Measurements from ENCODE around the gene IFNAR2. TPM values are rescaled to one million over a fixed set of nuclear protein-coding genes. Genes with fewer than 3 reads are reported as not detected.

Gene IFNAR2
- polyA plus RNA-seq, 1 experiment: 10.3 TPM

DNA sequence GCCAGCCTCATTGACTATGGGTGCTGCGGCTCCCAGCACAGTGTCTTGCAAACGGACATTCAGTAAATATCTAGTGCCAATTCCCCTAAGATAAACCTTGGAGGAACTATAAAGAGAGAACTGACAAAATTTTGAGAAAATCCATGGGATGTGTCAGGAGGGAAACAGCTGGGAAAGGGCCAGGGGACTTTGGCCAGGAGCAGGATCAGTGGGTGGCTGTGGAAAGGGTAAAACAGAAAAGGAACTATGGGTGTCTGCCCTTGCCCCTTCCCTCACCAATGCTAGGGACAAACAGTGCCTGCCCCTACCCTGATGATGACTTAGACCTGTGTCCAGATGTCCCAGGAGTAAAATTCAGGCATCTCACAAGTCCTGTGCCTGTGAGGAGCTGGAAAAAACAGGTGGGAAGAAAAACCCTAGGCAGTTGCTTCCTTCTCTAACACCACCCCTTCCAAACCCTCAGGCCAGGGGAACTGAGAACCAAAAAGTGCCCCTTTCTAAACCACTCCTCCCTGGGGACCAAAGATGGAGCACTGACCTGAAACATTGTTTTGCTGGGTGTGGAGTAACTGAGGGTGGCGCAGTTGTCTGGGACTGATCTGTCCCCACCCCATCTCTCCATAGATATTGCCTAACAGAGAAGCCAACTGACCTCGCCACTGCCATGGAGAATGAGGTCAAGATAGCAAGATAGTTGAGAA, 22.1 kb upstream of the IFNAR2 start:
- ChIA-PET POLR2A (no interaction called here), CTCF (interaction anchor here (1.2 kb wide), 1 partner anchor 11 kb away, joined by 3 read pairs; no protein-coding TSS in a partner anchor)
- H3K4me3 ChIP-seq (ENCODE audit: low read depth, low read length): no peak overlapping the region
- no peak for TF ChIP-seq CTCF (IDR thresholded peaks at IDR 0.05; ENCODE audit: insufficient read depth, low read depth, low read length)
- no peaks in the 10 kb centered on the region for H3K36me3 ChIP-seq (ENCODE audit: control insufficient read depth, insufficient read depth, low read length)
- DNase-seq (ENCODE audit: low read depth): no peak
- peaks cover 5% of the 10 kb centered on the region; the same call in 1 of the 2 replicates for H3K27me3 ChIP-seq (ENCODE audit: control insufficient read depth, insufficient read depth, low read length)

DNA sequence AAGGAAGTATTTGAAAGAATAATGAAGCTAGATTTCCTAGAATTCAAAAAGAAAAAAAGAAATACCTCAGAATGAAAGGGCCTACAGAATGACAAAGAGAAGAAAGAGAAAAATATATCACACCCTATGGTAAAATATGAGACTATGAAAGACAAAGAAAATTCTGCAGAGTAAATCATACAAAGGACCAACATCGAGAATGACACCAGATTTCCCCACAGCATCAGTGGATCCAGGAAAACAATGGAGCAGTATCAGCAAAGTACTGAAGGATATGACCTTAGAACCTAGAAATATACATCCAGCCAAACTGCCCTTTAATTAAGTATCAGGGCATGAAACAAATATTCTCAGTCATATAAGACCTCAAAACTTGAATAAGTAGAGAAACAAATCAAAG, 21.2 kb upstream of the IFNAR2 start:
- DNase-seq (ENCODE audit: low read depth): no peak
- TF ChIP-seq CTCF (IDR thresholded peaks at IDR 0.05; ENCODE audit: insufficient read depth, low read depth, low read length): no peak
- ChIA-PET CTCF (interaction anchor here (1.2 kb wide), 1 partner anchor 12 kb away, joined by 3 read pairs; no protein-coding TSS in a partner anchor), POLR2A (no interaction called here)
- H3K36me3 ChIP-seq (ENCODE audit: control insufficient read depth, insufficient read depth, low read length): no peaks in the 10 kb centered on the region
- H3K4me3 ChIP-seq (ENCODE audit: low read depth, low read length): no peak overlapping the region
- peaks cover 5% of the 10 kb centered on the region; the same call in 1 of the 2 replicates for H3K27me3 ChIP-seq (ENCODE audit: control insufficient read depth, insufficient read depth, low read length)

DNA sequence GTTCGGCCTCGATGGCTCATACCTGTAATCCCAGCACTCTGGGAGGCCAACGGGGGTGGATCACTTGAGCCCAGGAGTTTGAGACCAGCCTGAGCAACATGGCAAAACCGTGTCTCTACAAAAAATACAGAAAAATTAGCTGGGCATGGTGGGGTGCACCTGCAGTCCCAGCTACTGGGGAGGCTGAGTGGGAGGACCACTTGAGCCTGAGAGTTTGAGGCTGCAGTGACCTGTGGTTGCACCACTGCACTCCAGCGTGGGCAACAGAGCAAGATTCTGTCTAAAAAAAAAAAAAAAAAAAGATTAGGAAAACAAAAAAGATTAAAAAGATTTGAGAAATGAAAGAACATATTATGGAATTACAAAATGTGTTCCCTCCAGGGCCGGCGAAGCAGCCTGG, 18.4 kb upstream of the IFNAR2 start:
- no peak overlapping the region for H3K4me3 ChIP-seq (ENCODE audit: low read depth, low read length)
- TF ChIP-seq CTCF (IDR thresholded peaks at IDR 0.05; ENCODE audit: insufficient read depth, low read depth, low read length): no peak
- ChIA-PET CTCF (interaction anchor here (0.7 kb wide), 1 partner anchor 187 kb away, joined by 3 read pairs; no protein-coding TSS in a partner anchor), POLR2A (no interaction called here)
- peaks cover 5% of the 10 kb centered on the region; the same call in 1 of the 2 replicates for H3K27me3 ChIP-seq (ENCODE audit: control insufficient read depth, insufficient read depth, low read length)
- no peak for DNase-seq (ENCODE audit: low read depth)
- H3K36me3 ChIP-seq (ENCODE audit: control insufficient read depth, insufficient read depth, low read length): no peaks in the 10 kb centered on the region

GRCh38 chr21:33211732-33212131, 18.0 kb upstream of the IFNAR2 start:
- no peak for DNase-seq (ENCODE audit: low read depth)
- peaks cover 5% of the 10 kb centered on the region; the same call in 1 of the 2 replicates for H3K27me3 ChIP-seq (ENCODE audit: control insufficient read depth, insufficient read depth, low read length)
- TF ChIP-seq CTCF (IDR thresholded peaks at IDR 0.05; ENCODE audit: insufficient read depth, low read depth, low read length): no peak
- ChIA-PET CTCF (interaction anchor here (0.7 kb wide), 1 partner anchor 187 kb away, joined by 3 read pairs; no protein-coding TSS in a partner anchor), POLR2A (no interaction called here)
- H3K36me3 ChIP-seq (ENCODE audit: control insufficient read depth, insufficient read depth, low read length): no peaks in the 10 kb centered on the region
- H3K4me3 ChIP-seq (ENCODE audit: low read depth, low read length): no peak overlapping the region

DNA sequence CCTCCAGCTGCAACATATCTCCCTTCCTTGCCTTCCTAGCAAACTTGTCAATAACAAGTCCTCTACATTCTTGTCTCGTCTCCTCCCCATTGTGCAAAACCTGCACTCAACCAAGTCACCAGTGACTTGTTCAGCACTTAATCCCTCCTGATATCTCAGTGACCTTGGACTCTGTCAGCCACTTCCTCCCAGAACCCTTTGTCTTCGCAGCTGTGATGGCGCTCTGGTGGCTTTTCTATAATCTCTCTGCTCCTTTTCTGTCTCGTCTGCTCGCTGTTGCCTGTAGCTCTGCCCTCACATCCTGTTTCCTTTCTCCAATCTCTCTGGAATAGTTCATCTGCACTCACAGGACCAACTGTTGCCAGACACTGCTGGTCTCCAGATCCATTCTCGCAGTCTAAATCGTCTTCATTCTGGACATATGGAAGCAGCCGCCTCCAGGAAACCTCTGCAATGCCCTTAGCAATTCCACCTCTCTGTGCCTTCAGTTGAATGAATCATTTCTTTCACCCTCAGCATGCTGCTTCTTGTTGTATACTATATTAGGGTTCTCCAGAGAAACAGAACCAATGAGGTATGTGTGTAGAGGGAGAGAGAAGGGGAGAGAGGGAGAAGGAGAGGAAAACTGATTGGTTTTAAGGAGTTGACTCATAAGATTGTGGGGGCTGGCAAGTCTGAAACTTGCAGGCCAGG, 17.4 kb upstream of the IFNAR2 start:
- H3K4me3 ChIP-seq (ENCODE audit: low read depth, low read length): no peak overlapping the region
- POLR2A ChIA-PET: no interaction called here

More for the DNA sequence above, 17.4 kb upstream of the IFNAR2 start:
- Histone ChIP-seq H3K27me3 (ENCODE audit: control insufficient read depth, insufficient read depth, low read length) (peaks cover 5% of the 10 kb centered on the region; the same call in 1 of the 2 replicates), H3K36me3 (ENCODE audit: control insufficient read depth, insufficient read depth, low read length) (no peaks in the 10 kb centered on the region)
- DNase-seq (ENCODE audit: low read depth): peak; percentile 14
- CTCF ChIA-PET: interaction anchor here (0.8 kb wide), 1 partner anchor 234 kb away, joined by 8 read pairs; no protein-coding TSS in a partner anchor
- TF ChIP-seq CTCF (IDR thresholded peaks at IDR 0.05; ENCODE audit: insufficient read depth, low read depth, low read length): no peak
